ENCODE measurements around the gene ECE2. TPM values are rescaled to one million over a fixed set of nuclear protein-coding genes. Genes with fewer than 3 reads are reported as not detected.
A peak's percentile ranks its signal among the peaks of the same experiment; 100 is the strongest.

ECE2 gene
- total RNA-seq, 1 experiment from 2014 or later = not detected

DNA sequence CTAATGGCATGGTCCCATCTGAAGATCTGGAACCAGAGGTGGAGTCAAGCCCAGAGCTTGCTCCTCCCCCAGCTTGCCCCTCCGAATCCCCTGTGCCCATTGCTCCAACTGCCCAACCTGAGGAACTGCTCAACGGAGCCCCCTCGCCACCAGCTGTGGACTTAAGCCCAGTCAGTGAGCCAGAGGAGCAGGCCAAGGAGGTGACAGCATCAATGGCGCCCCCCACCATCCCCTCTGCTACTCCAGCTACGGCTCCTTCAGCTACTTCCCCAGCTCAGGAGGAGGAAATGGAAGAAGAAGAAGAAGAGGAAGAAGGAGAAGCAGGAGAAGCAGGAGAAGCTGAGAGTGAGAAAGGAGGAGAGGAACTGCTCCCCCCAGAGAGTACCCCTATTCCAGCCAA, 45.8 kb downstream of the ECE2 start:
- no peaks in the 10 kb centered on the region for H3K9me2 ChIP-seq (replicated peaks; ENCODE audit: low read length)
- H3K79me2 ChIP-seq (ENCODE audit: low read length) = peaks cover 88% of the 10 kb centered on the region
- intact Hi-C loops (cut with micrococcal nuclease) = no loop called here
- ChIA-PET CTCF (no interaction called here), POLR2A (ENCODE audit: unreplicated experiment) (no interaction called here)
- H3F3A ChIP-seq (ENCODE audit: low read length, unreplicated experiment) = no peaks in the 10 kb centered on the region
- TF ChIP-seq EZH2phosphoT487 (IDR thresholded peaks at IDR 0.05; ENCODE audit: borderline replicate concordance, low read length) (no peak), EZH2 (IDR thresholded peaks at IDR 0.05; ENCODE audit: low read length, unreplicated experiment) (no peak), CTCF (conservative IDR thresholded peaks at IDR 0.05; ENCODE audit: low read depth, low read length) (no peak)
- no peak overlapping the region for H3K27ac ChIP-seq (ENCODE audit: low read length)
- H3K4me1 ChIP-seq (ENCODE audit: insufficient read depth, low read length) = peaks cover 36% of the 10 kb centered on the region
- no peaks in the 10 kb centered on the region for H3K27me3 ChIP-seq (ENCODE audit: low read length)
- TSS peak; percentile 6 for BruUV-seq (replicated peaks)
- ATAC-seq (no peak), DNase-seq (no peak)
- H3K4me3 ChIP-seq (ENCODE audit: low read length) = no peak overlapping the region
- H4K20me1 ChIP-seq (ENCODE audit: low read length) = peaks cover 65% of the 10 kb centered on the region
- H2AFZ ChIP-seq (ENCODE audit: low read length) = no peak overlapping the region
- H3K4me2 ChIP-seq (ENCODE audit: low read length) = no peak overlapping the region
- H3K9ac ChIP-seq (ENCODE audit: low read length) = no peak overlapping the region
- H3K36me3 ChIP-seq (ENCODE audit: low read depth, low read length) = peaks cover 81% of the 10 kb centered on the region
- no peaks in the 10 kb centered on the region for H3K9me3 ChIP-seq (ENCODE audit: low read length)

- peaks cover 81% of the 10 kb centered on the region for H3K36me3 ChIP-seq (ENCODE audit: low read depth, low read length)
- H3K9me3 ChIP-seq (ENCODE audit: low read length) = no peaks in the 10 kb centered on the region
- H3K9me2 ChIP-seq (replicated peaks; ENCODE audit: low read length) = no peaks in the 10 kb centered on the region
- no peak for ATAC-seq
- TF ChIP-seq EZH2phosphoT487 (IDR thresholded peaks at IDR 0.05; ENCODE audit: borderline replicate concordance, low read length) (no peak), EZH2 (IDR thresholded peaks at IDR 0.05; ENCODE audit: low read length, unreplicated experiment) (no peak), CTCF (conservative IDR thresholded peaks at IDR 0.05; ENCODE audit: low read depth, low read length) (no peak)
- H3K27ac ChIP-seq (ENCODE audit: low read length) = no peak overlapping the region
- no peak overlapping the region for H3K4me3 ChIP-seq (ENCODE audit: low read length)
- H3K4me2 ChIP-seq (ENCODE audit: low read length) = no peak overlapping the region
- CTCF ChIA-PET = no interaction called here
- no TSS peak for BruUV-seq (replicated peaks)
- H3K4me1 ChIP-seq (ENCODE audit: insufficient read depth, low read length) = peaks cover 24% of the 10 kb centered on the region
- no peak overlapping the region for H2AFZ ChIP-seq (ENCODE audit: low read length)
- POLR2A ChIA-PET (ENCODE audit: unreplicated experiment) = no interaction called here
- H3K27me3 ChIP-seq (ENCODE audit: low read length) = no peaks in the 10 kb centered on the region
- DNase-seq = no peak
- peaks cover 86% of the 10 kb centered on the region for H3K79me2 ChIP-seq (ENCODE audit: low read length)
- no peak overlapping the region for H3K9ac ChIP-seq (ENCODE audit: low read length)
- H3F3A ChIP-seq (ENCODE audit: low read length, unreplicated experiment) = no peaks in the 10 kb centered on the region
- intact Hi-C loops (cut with micrococcal nuclease) = no loop called here
- peaks cover 53% of the 10 kb centered on the region for H4K20me1 ChIP-seq (ENCODE audit: low read length)
These were observed 47.1 kb downstream of the ECE2 start for GRCh38 chr3:184322731-184323487.

DNA sequence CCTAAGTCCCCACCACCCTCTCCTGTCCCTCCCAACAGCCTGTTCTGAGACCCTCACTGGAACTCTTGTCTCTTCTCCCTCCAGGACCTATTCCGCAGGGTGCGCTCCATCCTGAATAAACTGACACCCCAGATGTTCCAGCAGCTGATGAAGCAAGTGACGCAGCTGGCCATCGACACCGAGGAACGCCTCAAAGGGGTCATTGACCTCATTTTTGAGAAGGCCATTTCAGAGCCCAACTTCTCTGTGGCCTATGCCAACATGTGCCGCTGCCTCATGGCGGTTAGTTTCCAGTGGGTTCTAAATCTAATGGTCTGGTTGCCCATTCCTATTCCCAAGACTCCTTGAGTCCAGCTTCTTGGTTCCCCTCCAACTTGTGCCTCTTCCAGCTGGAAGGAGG, 47.9 kb downstream of the ECE2 start:
- Histone ChIP-seq H3K4me1 (ENCODE audit: insufficient read depth, low read length) (peaks cover 21% of the 10 kb centered on the region), H3K36me3 (ENCODE audit: low read depth, low read length) (peaks cover 84% of the 10 kb centered on the region), H2AFZ (ENCODE audit: low read length) (no peak overlapping the region), H3K27me3 (ENCODE audit: low read length) (no peaks in the 10 kb centered on the region), H3K4me3 (ENCODE audit: low read length) (no peak overlapping the region), H3K27ac (ENCODE audit: low read length) (no peak overlapping the region), H3K9me2 (replicated peaks; ENCODE audit: low read length) (no peaks in the 10 kb centered on the region), H3K9me3 (ENCODE audit: low read length) (no peaks in the 10 kb centered on the region), H4K20me1 (ENCODE audit: low read length) (peaks cover 46% of the 10 kb centered on the region), H3K4me2 (ENCODE audit: low read length) (no peak overlapping the region), H3K9ac (ENCODE audit: low read length) (no peak overlapping the region), H3F3A (ENCODE audit: low read length, unreplicated experiment) (no peaks in the 10 kb centered on the region), H3K79me2 (ENCODE audit: low read length) (peaks cover 82% of the 10 kb centered on the region)
- ChIA-PET CTCF (no interaction called here), POLR2A (ENCODE audit: unreplicated experiment) (no interaction called here)
- DNase-seq = no peak
- TF ChIP-seq CTCF (conservative IDR thresholded peaks at IDR 0.05; ENCODE audit: low read depth, low read length) = no peak
- TF ChIP-seq EZH2 (IDR thresholded peaks at IDR 0.05; ENCODE audit: low read length, unreplicated experiment) = no peak
- no peak for TF ChIP-seq EZH2phosphoT487 (IDR thresholded peaks at IDR 0.05; ENCODE audit: borderline replicate concordance, low read length)
- no TSS peak for BruUV-seq (replicated peaks)
- intact Hi-C loops (cut with micrococcal nuclease) = no loop called here
- no peak for ATAC-seq
